K562 (cell line): ENCODE measurements around the gene SCARB2. TPM values are rescaled to one million over a fixed set of nuclear protein-coding genes. Genes with fewer than 3 reads are reported as not detected.
A peak's percentile ranks its signal among the peaks of the same experiment; 100 is the strongest.

ENCODE experiments used
- DACH1 ChIP-seq: fragments of 450-650 bp; IDR thresholded peaks from 2 replicates; pipeline ENCODE4 v1.6.1; 2018; ENCODE audit not compliant: partially characterized antibody
- HDGF ChIP-seq: fragments of 450-650 bp; IDR thresholded peaks from 2 replicates; pipeline ENCODE4 v1.6.1; 2016
- STAG1 ChIP-seq: sonication (generic); formaldehyde crosslinking; IDR thresholded peaks from 2 replicates; pipeline ENCODE4 v1.5.0; 2020; ENCODE audit warnings: missing genetic modification reagents, borderline replicate concordance
- ZNF197 ChIP-seq: fragments of 200-800 bp; sonication (Bioruptor generic); IDR thresholded peaks from 2 replicates; pipeline ENCODE4 v1.6.1; 2016; ENCODE audit warnings: low read depth, missing genetic modification characterization, missing compliant biosample characterization
- ZNF444 ChIP-seq: fragments of 250-450 bp; sonication (Bioruptor Pico); IDR thresholded peaks from 2 replicates; pipeline ENCODE4 v1.4.0; 2020; ENCODE audit warnings: mild to moderate bottlenecking, moderate library complexity
- ZNF518B ChIP-seq: fragments of 250-450 bp; sonication (Bioruptor Pico); IDR thresholded peaks from 2 replicates; pipeline ENCODE4 v1.5.0; 2021; ENCODE audit warnings: mild to moderate bottlenecking, moderate library complexity
- polyA plus RNA-seq, 8 experiments: library from polyadenylated mRNA; depleted of rRNA in 4 of 8; stranded (reverse) in 5 of 8; unstranded in 3 of 8; fragments of >200 nt; fragmentation: Nextera tagmentation in 2 of 8; fragmentation: Illumina TruSeq in 1 of 8; extraction: Ambion mirVana in 2 of 8; extraction: Trizol in 1 of 8; gene quantifications; 2 replicates each; pipeline versions ENCODE4 v1.2.1 to v1.2.3, GENCODE V29; 2011 to 2014; ENCODE audit warnings: inconsistent platforms in 1 of 8, missing spikeins in 1 of 8
- total RNA-seq, 7 experiments: library from RNA; depleted of rRNA in 6 of 7; stranded (reverse); fragments of >200 nt in 6 of 7; fragmentation: Illumina TruSeq in 2 of 7; extraction: Trizol in 2 of 7; gene quantifications; 2 replicates each; pipeline versions ENCODE4 v1.2.1 to v1.2.3, GENCODE V29; 2011 to 2021; ENCODE audit warnings: low replicate concordance in 1 of 7
- TF ChIP-seq, protein P1 (sequence below): fragments of 450-650 bp; IDR thresholded peaks from 2 replicates; pipeline ENCODE4 v1.6.1; 2016; ENCODE audit warnings: mild to moderate bottlenecking, moderate library complexity

SCARB2 gene
- total and polyA plus RNA-seq, 9 of the 15 experiments (the other 6 are each of a cell fraction or from before 2014, with no cell fraction given), result 6.1 to 25.8 (median 17.8) TPM

GRCh38 chr4:76233083-76233482 is 19.5 kb upstream of the SCARB2 start (continued):
- TF ChIP-seq ZNF518B (CRISPR knock-in tag), result no peak
- TF ChIP-seq HDGF, result no peak
- TF ChIP-seq DACH1, result peak; percentile 26
- TF ChIP-seq, protein P1, sequence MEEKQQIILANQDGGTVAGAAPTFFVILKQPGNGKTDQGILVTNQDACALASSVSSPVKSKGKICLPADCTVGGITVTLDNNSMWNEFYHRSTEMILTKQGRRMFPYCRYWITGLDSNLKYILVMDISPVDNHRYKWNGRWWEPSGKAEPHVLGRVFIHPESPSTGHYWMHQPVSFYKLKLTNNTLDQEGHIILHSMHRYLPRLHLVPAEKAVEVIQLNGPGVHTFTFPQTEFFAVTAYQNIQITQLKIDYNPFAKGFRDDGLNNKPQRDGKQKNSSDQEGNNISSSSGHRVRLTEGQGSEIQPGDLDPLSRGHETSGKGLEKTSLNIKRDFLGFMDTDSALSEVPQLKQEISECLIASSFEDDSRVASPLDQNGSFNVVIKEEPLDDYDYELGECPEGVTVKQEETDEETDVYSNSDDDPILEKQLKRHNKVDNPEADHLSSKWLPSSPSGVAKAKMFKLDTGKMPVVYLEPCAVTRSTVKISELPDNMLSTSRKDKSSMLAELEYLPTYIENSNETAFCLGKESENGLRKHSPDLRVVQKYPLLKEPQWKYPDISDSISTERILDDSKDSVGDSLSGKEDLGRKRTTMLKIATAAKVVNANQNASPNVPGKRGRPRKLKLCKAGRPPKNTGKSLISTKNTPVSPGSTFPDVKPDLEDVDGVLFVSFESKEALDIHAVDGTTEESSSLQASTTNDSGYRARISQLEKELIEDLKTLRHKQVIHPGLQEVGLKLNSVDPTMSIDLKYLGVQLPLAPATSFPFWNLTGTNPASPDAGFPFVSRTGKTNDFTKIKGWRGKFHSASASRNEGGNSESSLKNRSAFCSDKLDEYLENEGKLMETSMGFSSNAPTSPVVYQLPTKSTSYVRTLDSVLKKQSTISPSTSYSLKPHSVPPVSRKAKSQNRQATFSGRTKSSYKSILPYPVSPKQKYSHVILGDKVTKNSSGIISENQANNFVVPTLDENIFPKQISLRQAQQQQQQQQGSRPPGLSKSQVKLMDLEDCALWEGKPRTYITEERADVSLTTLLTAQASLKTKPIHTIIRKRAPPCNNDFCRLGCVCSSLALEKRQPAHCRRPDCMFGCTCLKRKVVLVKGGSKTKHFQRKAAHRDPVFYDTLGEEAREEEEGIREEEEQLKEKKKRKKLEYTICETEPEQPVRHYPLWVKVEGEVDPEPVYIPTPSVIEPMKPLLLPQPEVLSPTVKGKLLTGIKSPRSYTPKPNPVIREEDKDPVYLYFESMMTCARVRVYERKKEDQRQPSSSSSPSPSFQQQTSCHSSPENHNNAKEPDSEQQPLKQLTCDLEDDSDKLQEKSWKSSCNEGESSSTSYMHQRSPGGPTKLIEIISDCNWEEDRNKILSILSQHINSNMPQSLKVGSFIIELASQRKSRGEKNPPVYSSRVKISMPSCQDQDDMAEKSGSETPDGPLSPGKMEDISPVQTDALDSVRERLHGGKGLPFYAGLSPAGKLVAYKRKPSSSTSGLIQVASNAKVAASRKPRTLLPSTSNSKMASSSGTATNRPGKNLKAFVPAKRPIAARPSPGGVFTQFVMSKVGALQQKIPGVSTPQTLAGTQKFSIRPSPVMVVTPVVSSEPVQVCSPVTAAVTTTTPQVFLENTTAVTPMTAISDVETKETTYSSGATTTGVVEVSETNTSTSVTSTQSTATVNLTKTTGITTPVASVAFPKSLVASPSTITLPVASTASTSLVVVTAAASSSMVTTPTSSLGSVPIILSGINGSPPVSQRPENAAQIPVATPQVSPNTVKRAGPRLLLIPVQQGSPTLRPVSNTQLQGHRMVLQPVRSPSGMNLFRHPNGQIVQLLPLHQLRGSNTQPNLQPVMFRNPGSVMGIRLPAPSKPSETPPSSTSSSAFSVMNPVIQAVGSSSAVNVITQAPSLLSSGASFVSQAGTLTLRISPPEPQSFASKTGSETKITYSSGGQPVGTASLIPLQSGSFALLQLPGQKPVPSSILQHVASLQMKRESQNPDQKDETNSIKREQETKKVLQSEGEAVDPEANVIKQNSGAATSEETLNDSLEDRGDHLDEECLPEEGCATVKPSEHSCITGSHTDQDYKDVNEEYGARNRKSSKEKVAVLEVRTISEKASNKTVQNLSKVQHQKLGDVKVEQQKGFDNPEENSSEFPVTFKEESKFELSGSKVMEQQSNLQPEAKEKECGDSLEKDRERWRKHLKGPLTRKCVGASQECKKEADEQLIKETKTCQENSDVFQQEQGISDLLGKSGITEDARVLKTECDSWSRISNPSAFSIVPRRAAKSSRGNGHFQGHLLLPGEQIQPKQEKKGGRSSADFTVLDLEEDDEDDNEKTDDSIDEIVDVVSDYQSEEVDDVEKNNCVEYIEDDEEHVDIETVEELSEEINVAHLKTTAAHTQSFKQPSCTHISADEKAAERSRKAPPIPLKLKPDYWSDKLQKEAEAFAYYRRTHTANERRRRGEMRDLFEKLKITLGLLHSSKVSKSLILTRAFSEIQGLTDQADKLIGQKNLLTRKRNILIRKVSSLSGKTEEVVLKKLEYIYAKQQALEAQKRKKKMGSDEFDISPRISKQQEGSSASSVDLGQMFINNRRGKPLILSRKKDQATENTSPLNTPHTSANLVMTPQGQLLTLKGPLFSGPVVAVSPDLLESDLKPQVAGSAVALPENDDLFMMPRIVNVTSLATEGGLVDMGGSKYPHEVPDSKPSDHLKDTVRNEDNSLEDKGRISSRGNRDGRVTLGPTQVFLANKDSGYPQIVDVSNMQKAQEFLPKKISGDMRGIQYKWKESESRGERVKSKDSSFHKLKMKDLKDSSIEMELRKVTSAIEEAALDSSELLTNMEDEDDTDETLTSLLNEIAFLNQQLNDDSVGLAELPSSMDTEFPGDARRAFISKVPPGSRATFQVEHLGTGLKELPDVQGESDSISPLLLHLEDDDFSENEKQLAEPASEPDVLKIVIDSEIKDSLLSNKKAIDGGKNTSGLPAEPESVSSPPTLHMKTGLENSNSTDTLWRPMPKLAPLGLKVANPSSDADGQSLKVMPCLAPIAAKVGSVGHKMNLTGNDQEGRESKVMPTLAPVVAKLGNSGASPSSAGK, result peak; percentile 65
- TF ChIP-seq ZNF197 (CRISPR knock-in tag), result no peak
- no peak for TF ChIP-seq STAG1 (CRISPR knock-in tag)
- TF ChIP-seq ZNF444, result no peak
